ENCODE measurements around the gene E2F6.

The E2F6 gene

DNA sequence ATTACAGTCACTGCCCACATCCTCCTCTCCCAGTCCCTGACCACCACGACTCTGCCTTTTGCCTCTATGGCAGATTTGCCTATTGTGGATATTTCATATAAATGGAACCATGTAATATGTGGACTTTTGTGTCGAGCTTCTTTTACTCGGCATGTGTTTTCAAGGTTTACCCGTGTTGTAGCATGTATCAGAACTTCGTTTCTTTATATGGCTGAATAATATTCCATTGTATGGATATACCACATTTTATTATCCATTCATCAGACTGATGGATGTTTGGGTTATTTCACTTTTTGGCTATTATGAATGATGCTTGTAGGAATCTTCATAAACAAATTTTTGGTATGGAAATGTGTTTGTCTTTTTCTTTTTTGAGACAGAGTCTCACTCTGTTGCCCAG lies 24.2 kb upstream of the E2F6 start:
- Histone ChIP-seq H3K4me3 (ENCODE audit: low read length) (no peak overlapping the region), H3K9me3 (ENCODE audit: insufficient read depth, low read depth, low read length) (no peaks in the 10 kb centered on the region), H3K36me3 (ENCODE audit: insufficient read depth, low read depth, low read length) (no peaks in the 10 kb centered on the region), H3K9ac (ENCODE audit: low read depth, low read length) (no peak overlapping the region), H3K27ac (ENCODE audit: low read length) (no peak overlapping the region), H3K4me1 (ENCODE audit: insufficient read depth, low read length) (peaks cover 3% of the 10 kb centered on the region; the same call in 1 of the 2 replicates), H3K27me3 (ENCODE audit: insufficient read depth, low read length) (no peaks in the 10 kb centered on the region)

DNA sequence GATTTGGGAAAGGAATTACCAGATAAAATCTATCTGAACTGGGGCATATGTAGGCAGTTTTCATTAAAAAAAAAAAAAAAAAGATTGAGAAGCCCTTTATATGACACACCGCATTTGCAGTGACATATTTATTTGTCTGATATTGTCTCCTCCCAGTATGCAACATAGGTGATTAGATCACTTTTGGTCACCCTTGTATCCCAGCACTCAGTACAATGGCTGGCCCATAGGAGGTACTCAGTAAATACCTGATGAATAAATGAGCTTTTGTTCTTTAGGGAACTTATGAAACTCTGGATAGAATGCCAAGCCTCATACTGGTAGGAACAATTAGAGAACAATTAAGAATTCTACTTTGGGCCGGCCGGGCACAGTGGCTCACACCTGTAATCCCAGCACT lies 22.8 kb upstream of the E2F6 start:
- Histone ChIP-seq H3K27ac (ENCODE audit: low read length) (no peak overlapping the region), H3K36me3 (ENCODE audit: insufficient read depth, low read depth, low read length) (no peaks in the 10 kb centered on the region), H3K9ac (ENCODE audit: low read depth, low read length) (no peak overlapping the region), H3K9me3 (ENCODE audit: insufficient read depth, low read depth, low read length) (no peaks in the 10 kb centered on the region), H3K4me3 (ENCODE audit: low read length) (no peak overlapping the region), H3K27me3 (ENCODE audit: insufficient read depth, low read length) (no peaks in the 10 kb centered on the region), H3K4me1 (ENCODE audit: insufficient read depth, low read length) (no peaks in the 10 kb centered on the region; the same call in 1 of the 2 replicates)

DNA sequence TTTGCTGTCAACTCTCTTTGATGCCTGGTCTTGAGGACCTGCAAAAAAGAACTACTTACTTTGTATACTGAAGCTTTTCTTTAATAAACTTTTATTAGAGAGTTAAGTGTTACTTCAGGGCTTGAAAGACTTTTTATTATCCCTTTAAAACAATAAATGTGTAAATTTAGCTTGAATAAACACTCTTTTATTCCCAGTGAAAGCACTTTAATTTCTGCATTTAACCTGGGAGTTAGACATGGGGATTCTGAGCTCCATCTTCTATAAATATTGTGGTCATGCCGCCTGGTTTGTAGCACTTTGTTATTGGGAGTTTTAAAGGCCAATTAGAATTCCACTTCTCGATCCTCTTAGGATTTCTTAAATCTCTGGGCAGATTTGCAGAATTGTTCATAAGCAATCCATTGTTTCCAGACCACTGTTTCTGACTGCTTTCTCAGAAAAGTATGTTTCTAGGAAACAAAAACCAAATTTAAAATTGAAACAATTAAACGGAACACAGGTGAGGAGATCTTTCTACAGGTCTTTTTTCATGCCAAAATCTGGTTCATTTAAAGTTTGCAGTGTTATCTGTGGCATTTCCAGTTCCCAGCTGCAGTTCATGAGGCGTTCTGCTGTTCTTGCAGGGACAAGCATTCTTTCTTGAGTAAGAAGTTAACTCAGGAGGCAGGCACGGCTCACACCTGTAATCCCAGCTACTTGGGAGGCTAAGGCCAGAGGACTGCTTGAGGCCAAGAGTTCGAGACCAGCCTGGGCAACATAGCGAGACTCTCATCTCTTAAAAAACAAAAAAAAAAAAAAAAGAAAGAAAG lies 18.1 kb upstream of the E2F6 start:
- Histone ChIP-seq H3K27ac (ENCODE audit: low read length) (no peak overlapping the region), H3K27me3 (ENCODE audit: insufficient read depth, low read length) (peaks cover 26% of the 10 kb centered on the region), H3K4me3 (ENCODE audit: low read length) (peak overlapping the region; percentile 86), H3K9me3 (ENCODE audit: insufficient read depth, low read depth, low read length) (no peaks in the 10 kb centered on the region), H3K4me1 (ENCODE audit: insufficient read depth, low read length) (no peaks in the 10 kb centered on the region; the same call in 1 of the 2 replicates), H3K9ac (ENCODE audit: low read depth, low read length) (peak overlapping the region; percentile 47; the same call in 1 of the 2 replicates), H3K36me3 (ENCODE audit: insufficient read depth, low read depth, low read length) (no peaks in the 10 kb centered on the region)

DNA sequence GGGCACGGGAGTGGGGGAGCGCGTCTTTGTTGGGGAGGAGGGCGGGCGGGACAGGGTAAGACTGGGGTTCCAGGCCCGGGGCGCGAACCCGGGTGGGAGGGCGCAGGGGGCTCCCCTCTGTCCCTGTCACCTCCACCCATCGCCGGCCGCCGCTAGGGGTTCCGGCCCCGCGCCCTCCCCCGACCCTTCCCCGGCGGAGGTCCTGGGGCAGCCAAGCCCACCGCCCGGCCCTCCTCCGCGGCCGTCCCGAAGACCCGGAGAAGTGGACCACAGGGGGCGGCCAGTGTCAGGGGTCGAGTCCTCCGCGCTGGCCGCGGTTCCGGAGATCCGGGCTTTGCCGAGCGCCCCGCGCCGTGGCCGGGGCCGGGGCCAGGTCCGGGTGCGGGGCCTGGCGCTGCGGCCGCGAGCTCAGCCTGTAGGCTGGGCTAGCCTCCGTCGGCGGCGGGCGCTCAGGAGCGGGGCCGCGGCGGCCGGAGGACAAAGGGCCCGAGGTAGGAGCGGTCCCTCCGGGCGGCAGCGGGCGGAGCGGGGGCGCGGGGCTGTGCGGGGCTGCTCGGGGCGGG lies 16.6 kb upstream of the E2F6 start:
- no peaks in the 10 kb centered on the region for H3K36me3 ChIP-seq (ENCODE audit: insufficient read depth, low read depth, low read length)
- peak overlapping the region; percentile 47; the same call in 1 of the 2 replicates for H3K9ac ChIP-seq (ENCODE audit: low read depth, low read length)
- H3K4me3 ChIP-seq (ENCODE audit: low read length) = peak overlapping the region; percentile 86
- no peaks in the 10 kb centered on the region for H3K9me3 ChIP-seq (ENCODE audit: insufficient read depth, low read depth, low read length)
- H3K27ac ChIP-seq (ENCODE audit: low read length) = no peak overlapping the region
- no peaks in the 10 kb centered on the region; the same call in 1 of the 2 replicates for H3K4me1 ChIP-seq (ENCODE audit: insufficient read depth, low read length)
- peaks cover 26% of the 10 kb centered on the region for H3K27me3 ChIP-seq (ENCODE audit: insufficient read depth, low read length)

DNA sequence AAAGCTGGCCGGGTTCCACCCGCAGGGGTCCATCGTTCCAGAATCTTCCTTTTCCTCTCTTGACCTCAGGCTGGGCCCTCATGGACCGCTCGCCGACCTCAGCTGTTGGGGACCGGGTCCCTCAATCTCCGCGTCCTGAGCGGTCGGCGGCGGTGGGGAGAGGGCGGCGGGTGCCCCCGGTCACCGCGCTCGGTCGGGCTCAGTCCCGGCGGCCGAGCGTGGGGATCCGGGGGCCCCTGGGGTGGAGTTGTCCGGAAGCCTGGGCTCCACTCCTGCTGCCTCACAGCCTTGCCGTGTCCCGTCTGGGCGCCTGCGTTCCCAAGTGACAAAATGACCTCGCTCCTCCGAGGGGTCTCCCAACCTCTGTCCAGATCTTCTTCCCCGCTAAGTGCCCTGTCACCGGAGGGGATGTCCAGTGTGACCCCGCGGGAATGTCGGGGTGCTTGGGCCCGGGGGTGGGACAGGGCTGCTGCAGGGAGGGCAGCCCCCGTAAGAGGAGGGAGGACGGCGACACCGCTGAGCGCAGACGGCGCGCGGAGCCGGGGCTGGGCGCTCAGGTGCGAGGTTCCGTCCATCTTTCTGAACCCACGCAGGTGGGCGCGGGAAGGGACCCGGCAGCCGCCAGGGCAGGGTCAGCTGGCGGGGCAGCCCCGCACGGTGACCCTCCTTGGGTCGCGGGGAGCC lies 16.0 kb upstream of the E2F6 start:
- Histone ChIP-seq H3K27ac (ENCODE audit: low read length) (no peak overlapping the region), H3K4me1 (ENCODE audit: insufficient read depth, low read length) (no peaks in the 10 kb centered on the region; the same call in 1 of the 2 replicates), H3K9ac (ENCODE audit: low read depth, low read length) (no peak overlapping the region), H3K36me3 (ENCODE audit: insufficient read depth, low read depth, low read length) (no peaks in the 10 kb centered on the region), H3K9me3 (ENCODE audit: insufficient read depth, low read depth, low read length) (no peaks in the 10 kb centered on the region), H3K27me3 (ENCODE audit: insufficient read depth, low read length) (peaks cover 26% of the 10 kb centered on the region), H3K4me3 (ENCODE audit: low read length) (peak overlapping the region; percentile 86)

DNA sequence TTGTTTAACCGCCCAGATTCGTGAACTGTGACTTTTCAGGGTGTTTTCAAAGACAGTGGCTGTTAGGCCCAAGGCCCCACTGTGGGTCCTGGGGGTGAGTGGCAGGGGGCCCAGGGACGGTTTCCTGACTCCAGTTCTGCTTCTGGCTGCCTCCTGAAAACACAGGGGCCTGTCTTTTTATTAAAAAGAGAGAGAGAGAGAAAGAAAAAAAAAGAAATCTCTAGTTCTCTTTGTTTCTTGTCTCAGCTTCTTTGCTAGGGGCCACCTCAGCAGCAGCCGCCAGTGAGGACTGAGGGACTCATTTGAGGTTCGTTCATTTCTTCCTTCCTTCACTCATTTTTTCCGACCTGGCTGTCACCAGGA lies 15.4 kb upstream of the E2F6 start:
- H3K27ac ChIP-seq (ENCODE audit: low read length) = no peak overlapping the region
- H3K27me3 ChIP-seq (ENCODE audit: insufficient read depth, low read length) = peaks cover 26% of the 10 kb centered on the region
- no peaks in the 10 kb centered on the region for H3K36me3 ChIP-seq (ENCODE audit: insufficient read depth, low read depth, low read length)
- H3K4me1 ChIP-seq (ENCODE audit: insufficient read depth, low read length) = no peaks in the 10 kb centered on the region; the same call in 1 of the 2 replicates
- no peaks in the 10 kb centered on the region for H3K9me3 ChIP-seq (ENCODE audit: insufficient read depth, low read depth, low read length)
- no peak overlapping the region for H3K9ac ChIP-seq (ENCODE audit: low read depth, low read length)
- peak overlapping the region; percentile 86 for H3K4me3 ChIP-seq (ENCODE audit: low read length)

DNA sequence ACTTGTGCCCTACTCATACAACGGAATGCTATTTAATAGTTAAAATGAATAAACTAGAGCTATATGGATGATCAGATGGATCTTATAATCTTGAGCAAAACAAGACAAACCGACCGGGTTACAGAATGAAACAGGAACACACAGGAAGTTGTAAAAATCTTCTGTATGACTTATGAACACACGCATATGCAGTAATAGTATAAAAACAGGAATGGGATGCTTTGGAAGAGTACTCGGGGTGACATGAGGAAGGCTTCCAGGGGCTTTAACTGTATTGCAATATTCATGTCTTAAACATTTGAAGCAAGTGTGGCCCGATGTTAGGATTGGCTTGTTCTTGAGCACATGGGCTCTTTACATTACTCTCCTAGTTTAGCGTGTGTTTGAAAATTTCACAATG lies 14.9 kb upstream of the E2F6 start:
- H3K27ac ChIP-seq (ENCODE audit: low read length) = no peak overlapping the region
- no peak overlapping the region for H3K9ac ChIP-seq (ENCODE audit: low read depth, low read length)
- peaks cover 26% of the 10 kb centered on the region for H3K27me3 ChIP-seq (ENCODE audit: insufficient read depth, low read length)
- no peak overlapping the region for H3K4me3 ChIP-seq (ENCODE audit: low read length)
- H3K4me1 ChIP-seq (ENCODE audit: insufficient read depth, low read length) = no peaks in the 10 kb centered on the region; the same call in 1 of the 2 replicates
- no peaks in the 10 kb centered on the region for H3K36me3 ChIP-seq (ENCODE audit: insufficient read depth, low read depth, low read length)
- H3K9me3 ChIP-seq (ENCODE audit: insufficient read depth, low read depth, low read length) = no peaks in the 10 kb centered on the region

DNA sequence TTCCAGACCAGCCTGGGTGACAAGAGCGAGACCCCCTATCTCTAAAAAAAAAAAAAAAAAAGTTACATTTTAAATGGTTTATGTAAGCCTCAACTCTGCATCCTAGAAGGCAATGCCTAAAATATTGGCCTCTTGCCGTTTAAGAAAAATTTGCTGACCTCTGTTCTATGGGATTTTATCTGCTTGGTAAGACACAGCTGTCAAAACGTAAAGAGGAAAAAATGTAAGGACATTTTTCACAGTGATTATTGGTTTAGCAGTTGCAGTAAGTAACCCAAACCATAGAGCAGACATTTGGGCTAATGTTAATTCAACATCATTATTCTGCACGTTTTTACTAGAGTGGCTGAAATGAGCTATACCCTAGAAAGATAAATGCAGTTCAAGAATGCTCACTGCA lies 14.4 kb upstream of the E2F6 start:
- Histone ChIP-seq H3K36me3 (ENCODE audit: insufficient read depth, low read depth, low read length) (no peaks in the 10 kb centered on the region), H3K27me3 (ENCODE audit: insufficient read depth, low read length) (peaks cover 26% of the 10 kb centered on the region), H3K9me3 (ENCODE audit: insufficient read depth, low read depth, low read length) (no peaks in the 10 kb centered on the region), H3K4me3 (ENCODE audit: low read length) (no peak overlapping the region), H3K9ac (ENCODE audit: low read depth, low read length) (no peak overlapping the region), H3K27ac (ENCODE audit: low read length) (no peak overlapping the region), H3K4me1 (ENCODE audit: insufficient read depth, low read length) (no peaks in the 10 kb centered on the region; the same call in 1 of the 2 replicates)

DNA sequence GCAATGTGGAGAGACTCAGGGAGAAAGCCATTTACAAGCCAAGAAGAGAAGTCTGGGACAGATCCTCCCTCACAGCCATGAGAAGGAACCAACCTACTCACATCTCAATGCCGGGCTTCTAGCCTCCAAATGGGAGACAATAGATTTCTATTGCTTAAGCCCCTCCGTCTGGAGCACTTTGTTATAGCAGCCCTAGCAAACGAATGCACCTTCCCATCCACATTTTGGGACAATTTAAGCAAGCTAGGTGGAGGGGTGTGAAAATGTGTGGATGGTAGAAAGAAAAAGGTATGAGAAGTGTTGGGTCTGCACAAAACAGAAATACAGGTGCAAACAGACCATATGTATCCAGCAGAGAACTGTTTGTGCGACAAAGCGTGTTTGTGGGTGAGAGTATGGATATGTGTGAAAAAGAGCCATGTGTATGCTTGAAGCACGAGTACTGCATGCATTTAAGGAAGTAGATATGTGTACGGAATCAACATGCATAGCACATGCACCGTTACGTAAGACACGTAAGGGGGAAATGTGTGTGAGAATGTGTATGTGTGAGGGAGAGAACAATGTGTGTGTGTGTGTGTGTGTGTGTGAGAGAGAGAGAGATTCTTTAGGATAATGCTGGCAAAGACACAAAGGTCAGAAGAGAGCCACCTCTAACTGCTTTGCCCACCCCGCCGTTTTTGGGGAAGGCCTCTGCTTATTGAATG lies 13.1 kb upstream of the E2F6 start:
- Histone ChIP-seq H3K9ac (ENCODE audit: low read depth, low read length) (no peak overlapping the region), H3K36me3 (ENCODE audit: insufficient read depth, low read depth, low read length) (no peaks in the 10 kb centered on the region), H3K4me3 (ENCODE audit: low read length) (no peak overlapping the region), H3K27me3 (ENCODE audit: insufficient read depth, low read length) (peaks cover 26% of the 10 kb centered on the region), H3K27ac (ENCODE audit: low read length) (no peak overlapping the region), H3K4me1 (ENCODE audit: insufficient read depth, low read length) (no peaks in the 10 kb centered on the region; the same call in 1 of the 2 replicates), H3K9me3 (ENCODE audit: insufficient read depth, low read depth, low read length) (no peaks in the 10 kb centered on the region)

DNA sequence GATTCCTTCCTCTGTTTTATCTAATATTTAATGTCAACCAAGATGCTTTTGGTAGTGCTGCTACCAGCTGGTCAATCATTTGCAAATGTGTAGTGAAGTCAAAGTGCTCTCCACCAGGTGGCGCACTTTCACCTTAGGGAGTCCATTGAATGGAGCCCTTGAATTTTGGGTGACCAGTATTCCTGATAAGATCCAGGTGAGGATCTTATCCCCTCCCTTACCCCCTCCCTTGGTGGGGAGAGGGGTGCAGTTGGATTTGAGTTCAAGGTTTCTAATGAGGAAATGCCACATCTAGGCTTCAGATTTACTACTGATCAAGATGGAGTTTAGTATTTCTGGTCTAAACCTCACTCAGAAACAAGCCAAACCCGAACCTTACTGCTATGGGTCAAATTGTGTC lies 12.0 kb upstream of the E2F6 start:
- Histone ChIP-seq H3K27ac (ENCODE audit: low read length) (no peak overlapping the region), H3K36me3 (ENCODE audit: insufficient read depth, low read depth, low read length) (no peaks in the 10 kb centered on the region), H3K9me3 (ENCODE audit: insufficient read depth, low read depth, low read length) (no peaks in the 10 kb centered on the region), H3K9ac (ENCODE audit: low read depth, low read length) (no peak overlapping the region), H3K4me3 (ENCODE audit: low read length) (no peak overlapping the region), H3K27me3 (ENCODE audit: insufficient read depth, low read length) (peaks cover 23% of the 10 kb centered on the region), H3K4me1 (ENCODE audit: insufficient read depth, low read length) (no peaks in the 10 kb centered on the region)

DNA sequence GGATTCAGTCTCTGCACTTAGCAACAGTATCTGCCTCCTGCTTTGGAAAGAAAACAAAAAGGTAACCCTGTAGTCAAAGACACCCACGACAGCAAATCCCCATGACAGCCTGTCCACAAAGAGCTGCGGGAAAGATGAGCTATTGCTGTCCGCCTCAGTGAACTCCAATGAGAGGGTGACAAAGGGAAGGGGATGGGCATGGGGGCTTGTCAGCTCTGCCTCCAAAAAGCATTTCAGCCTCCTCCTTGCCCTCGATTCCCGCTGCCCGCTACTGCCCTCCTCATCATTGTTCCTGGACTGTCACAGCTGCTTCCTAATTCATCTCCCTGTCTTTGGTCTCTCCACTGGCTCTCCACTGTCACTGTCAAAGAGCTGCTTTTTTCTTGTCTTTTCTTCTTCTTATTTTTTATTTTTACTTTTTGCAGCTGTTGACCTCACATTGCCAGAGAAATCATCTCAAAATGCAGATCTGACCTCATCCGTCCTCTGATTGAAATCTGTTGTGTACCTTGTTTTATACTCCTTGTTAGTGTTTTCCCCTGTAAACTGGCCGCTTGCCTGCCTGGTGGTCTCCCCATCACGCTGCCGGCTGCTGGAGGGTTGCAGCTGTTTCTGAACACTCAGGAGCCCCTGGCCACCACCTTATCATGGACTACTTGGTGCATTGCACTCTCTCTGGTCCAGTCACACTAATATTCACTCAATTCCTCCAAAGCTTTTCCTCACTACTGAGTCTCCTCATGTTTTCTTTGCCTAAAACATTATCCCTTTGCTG lies 7.9 kb upstream of the E2F6 start:
- Histone ChIP-seq H3K4me1 (ENCODE audit: insufficient read depth, low read length) (no peaks in the 10 kb centered on the region), H3K9me3 (ENCODE audit: insufficient read depth, low read depth, low read length) (no peaks in the 10 kb centered on the region), H3K36me3 (ENCODE audit: insufficient read depth, low read depth, low read length) (no peaks in the 10 kb centered on the region), H3K4me3 (ENCODE audit: low read length) (no peak overlapping the region), H3K27ac (ENCODE audit: low read length) (no peak overlapping the region), H3K9ac (ENCODE audit: low read depth, low read length) (no peak overlapping the region), H3K27me3 (ENCODE audit: insufficient read depth, low read length) (no peaks in the 10 kb centered on the region; the same call in 1 of the 2 replicates)
